PC-3 (cell line): Measurements from ENCODE around the gene N4BP2L2.

Experiments
- EZH2phosphoT487 ChIP-seq: fragments of 300-600 bp; sonication (generic); IDR thresholded peaks from 2 replicates; pipeline ENCODE4 v1.6.1; 2018; ENCODE audit warnings: mild to moderate bottlenecking, antibody characterized with exemption, low read length, borderline replicate concordance
- TF ChIP-seq, protein P1 (sequence below): fragments of 300-600 bp; sonication (generic); conservative IDR thresholded peaks from 2 replicates; pipeline ENCODE4 v1.5.1; 2017; ENCODE audit warnings: antibody characterized with exemption, low read depth, mild to moderate bottlenecking, low read length

DNA sequence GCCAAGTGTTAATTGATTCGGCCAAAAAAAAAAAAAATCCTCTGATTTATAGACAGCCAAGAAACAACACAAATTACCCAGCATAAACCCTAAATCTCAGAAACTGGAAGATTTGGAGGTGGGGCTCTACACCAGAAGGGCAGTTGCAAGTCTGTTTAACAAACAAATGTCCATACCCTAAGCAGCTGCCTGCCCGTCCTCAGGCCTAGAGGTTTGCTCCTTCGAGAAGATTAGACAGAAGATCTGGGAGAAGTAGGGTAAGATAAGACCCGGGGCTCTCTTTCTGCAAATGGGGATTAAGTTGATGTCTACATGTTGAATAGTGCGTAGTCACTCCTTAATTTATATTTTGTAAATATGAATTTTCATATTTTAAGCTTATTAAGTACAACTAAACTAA, 107.2 kb downstream of the N4BP2L2 start:
- TF ChIP-seq, protein P1, sequence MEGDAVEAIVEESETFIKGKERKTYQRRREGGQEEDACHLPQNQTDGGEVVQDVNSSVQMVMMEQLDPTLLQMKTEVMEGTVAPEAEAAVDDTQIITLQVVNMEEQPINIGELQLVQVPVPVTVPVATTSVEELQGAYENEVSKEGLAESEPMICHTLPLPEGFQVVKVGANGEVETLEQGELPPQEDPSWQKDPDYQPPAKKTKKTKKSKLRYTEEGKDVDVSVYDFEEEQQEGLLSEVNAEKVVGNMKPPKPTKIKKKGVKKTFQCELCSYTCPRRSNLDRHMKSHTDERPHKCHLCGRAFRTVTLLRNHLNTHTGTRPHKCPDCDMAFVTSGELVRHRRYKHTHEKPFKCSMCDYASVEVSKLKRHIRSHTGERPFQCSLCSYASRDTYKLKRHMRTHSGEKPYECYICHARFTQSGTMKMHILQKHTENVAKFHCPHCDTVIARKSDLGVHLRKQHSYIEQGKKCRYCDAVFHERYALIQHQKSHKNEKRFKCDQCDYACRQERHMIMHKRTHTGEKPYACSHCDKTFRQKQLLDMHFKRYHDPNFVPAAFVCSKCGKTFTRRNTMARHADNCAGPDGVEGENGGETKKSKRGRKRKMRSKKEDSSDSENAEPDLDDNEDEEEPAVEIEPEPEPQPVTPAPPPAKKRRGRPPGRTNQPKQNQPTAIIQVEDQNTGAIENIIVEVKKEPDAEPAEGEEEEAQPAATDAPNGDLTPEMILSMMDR: no peak
- no peak for TF ChIP-seq EZH2phosphoT487
